HK-2 (cell line): ENCODE measurements around the gene EPAS1.

ENCODE experiments used
- DNase-seq: peaks from one replicate; pipeline ENCODE4 v3.0.0-alpha.2; 2018; ENCODE audit not compliant: unreplicated experiment

EPAS1 gene

GRCh38 chr2:46296840-46297545 is at the start of gene EPAS1:
TSS of gene EPAS1 (plus strand) at chr2:46297407. CDS start at chr2:46297912, 505 bp downstream.
- peak; percentile 88 for DNase-seq

- DNase-seq: no peak
These were observed 49.0 kb upstream of the EPAS1 start for GRCh38 chr2:46248171-46248570.

- DNase-seq: no peak
These were observed 47.6 kb upstream of the EPAS1 start for GRCh38 chr2:46249654-46250053.

- DNase-seq: no peak
These were observed 44.1 kb upstream of the EPAS1 start for GRCh38 chr2:46252891-46253659.

- no peak for DNase-seq
These were observed 42.7 kb upstream of the EPAS1 start for GRCh38 chr2:46254474-46254873.

- DNase-seq: no peak
These were observed 40.6 kb upstream of the EPAS1 start for GRCh38 chr2:46256563-46257142.

GRCh38 chr2:46257476-46257875 is 39.7 kb upstream of the EPAS1 start:
- no peak for DNase-seq

- DNase-seq: no peak
These were observed 39.2 kb upstream of the EPAS1 start for GRCh38 chr2:46257980-46258379.

- no peak for DNase-seq
These were observed 38.0 kb upstream of the EPAS1 start for GRCh38 chr2:46258937-46259776.

- no peak for DNase-seq
These were observed 37.4 kb upstream of the EPAS1 start for GRCh38 chr2:46259777-46260168.

GRCh38 chr2:46260305-46260704 is 36.9 kb upstream of the EPAS1 start:
- no peak for DNase-seq

GRCh38 chr2:46262248-46262938 is 34.8 kb upstream of the EPAS1 start:
- DNase-seq: no peak

GRCh38 chr2:46263347-46263746 is 33.9 kb upstream of the EPAS1 start:
- DNase-seq: no peak

- no peak for DNase-seq
These were observed 32.8 kb upstream of the EPAS1 start for GRCh38 chr2:46264447-46264846.

GRCh38 chr2:46266134-46266533 is 31.1 kb upstream of the EPAS1 start:
- no peak for DNase-seq

- no peak for DNase-seq
These were observed 29.6 kb upstream of the EPAS1 start for GRCh38 chr2:46267616-46268015.

- no peak for DNase-seq
These were observed 29.0 kb upstream of the EPAS1 start for GRCh38 chr2:46268196-46268595.

- peak; percentile 58 for DNase-seq
These were observed 28.2 kb upstream of the EPAS1 start for GRCh38 chr2:46269001-46269400.

GRCh38 chr2:46269544-46270273 is 27.5 kb upstream of the EPAS1 start:
- no peak for DNase-seq

- DNase-seq: no peak
These were observed 26.8 kb upstream of the EPAS1 start for GRCh38 chr2:46270384-46270783.
